Astrocyte (in vitro differentiated cells and primary cell): ENCODE measurements around the gene GLYATL1.

Experiments
- CTCF ChIP-seq: IDR thresholded peaks from 2 replicates; pipeline ENCODE4 v1.5.1; 2011; ENCODE audit warnings: low read depth, mild to moderate bottlenecking, inconsistent platforms, low read length, moderate library complexity; ENCODE audit not compliant: insufficient read depth
- EZH2 ChIP-seq: IDR thresholded peaks from 2 replicates; pipeline ENCODE4 v1.6.1; 2012; ENCODE audit warnings: mild to moderate bottlenecking, low read length, inconsistent platforms; ENCODE audit not compliant: insufficient read depth

- TF ChIP-seq CTCF (no peak), EZH2 (no peak)
Observed at GRCh38 chr11:58939277-58939676, at the start of gene GLYATL1.
